Activated CD4-positive, CD25-positive, alpha-beta regulatory T cell treated with anti-CD3 and anti-CD28 coated beads, Interleukin-2, amount 50 U/mL, for 16 hours (primary cell): ENCODE results near the gene METTL4.
"Not testable (repeated sequence)": the region's sequence is repeated elsewhere in the genome, so short reads cannot be mapped to it uniquely, and the experiment has no call there.

Experiments
- DNase-seq: peaks from one replicate; pipeline ENCODE4 v3.0.0-alpha.2; 2020; ENCODE audit warnings: low read depth, low spot score

METTL4 gene

DNA sequence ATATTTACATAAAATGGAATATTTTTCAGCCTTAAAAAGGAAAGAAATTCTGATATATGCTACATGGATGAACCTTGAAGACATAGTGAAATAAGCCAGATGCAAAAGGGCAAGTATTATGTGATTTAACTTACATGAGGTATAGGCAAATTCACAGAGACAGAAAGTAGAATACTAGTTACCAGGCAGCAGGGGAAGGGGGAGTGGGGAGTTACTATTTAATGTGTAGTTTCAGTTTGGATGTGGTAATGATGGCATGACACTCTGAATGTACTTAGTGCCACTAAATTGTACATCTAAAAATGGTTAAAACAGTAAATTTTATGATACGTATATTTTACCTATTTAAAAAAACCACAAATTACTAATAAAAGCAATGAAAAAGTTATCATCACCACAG, 12.1 kb downstream of the METTL4 start:
- no peak for DNase-seq

DNA sequence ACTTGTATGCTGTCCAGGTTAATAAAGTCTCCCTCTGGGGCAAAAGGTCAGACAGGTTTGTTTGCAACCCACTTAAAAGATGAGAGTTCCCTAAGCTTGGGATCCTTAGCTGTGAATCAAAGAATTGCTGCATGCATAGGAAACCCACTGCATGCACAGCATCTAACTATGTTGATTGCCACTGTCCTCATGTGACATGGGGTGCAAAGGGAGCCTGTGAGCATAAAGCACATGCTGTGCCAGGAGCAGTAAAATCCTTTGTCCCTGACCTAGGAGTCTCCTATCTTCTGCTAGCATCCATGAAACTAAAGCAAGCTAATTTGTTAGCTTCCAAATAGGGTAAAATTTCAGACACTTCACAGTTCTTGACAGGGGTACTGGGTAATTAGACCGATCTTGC, 13.8 kb downstream of the METTL4 start:
- no peak for DNase-seq

- DNase-seq: no peak
These were observed 15.4 kb downstream of the METTL4 start for GRCh38 chr18:2555895-2556294.

- no peak for DNase-seq
These were observed 16.6 kb downstream of the METTL4 start for GRCh38 chr18:2554696-2555095.

DNA sequence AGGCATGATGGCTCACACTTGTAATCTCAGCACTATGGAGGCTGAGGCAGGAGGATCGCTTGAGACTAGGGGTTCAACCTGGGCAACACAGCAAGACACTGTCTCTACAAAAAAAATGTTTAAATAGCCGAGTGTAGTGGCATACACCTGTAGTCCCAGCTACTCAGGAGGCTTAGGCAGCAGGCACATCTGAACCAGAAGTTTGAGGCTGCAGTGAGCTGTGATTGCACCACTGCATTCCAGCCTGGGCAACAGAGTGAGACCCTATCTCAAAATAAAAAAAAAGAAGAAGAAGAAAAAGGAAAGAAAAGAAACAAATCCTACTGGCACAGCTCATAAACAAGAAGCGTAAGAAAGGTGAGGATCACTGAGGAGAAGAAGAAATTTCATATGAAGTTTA, 19.9 kb downstream of the METTL4 start:
- no peak for DNase-seq

DNA sequence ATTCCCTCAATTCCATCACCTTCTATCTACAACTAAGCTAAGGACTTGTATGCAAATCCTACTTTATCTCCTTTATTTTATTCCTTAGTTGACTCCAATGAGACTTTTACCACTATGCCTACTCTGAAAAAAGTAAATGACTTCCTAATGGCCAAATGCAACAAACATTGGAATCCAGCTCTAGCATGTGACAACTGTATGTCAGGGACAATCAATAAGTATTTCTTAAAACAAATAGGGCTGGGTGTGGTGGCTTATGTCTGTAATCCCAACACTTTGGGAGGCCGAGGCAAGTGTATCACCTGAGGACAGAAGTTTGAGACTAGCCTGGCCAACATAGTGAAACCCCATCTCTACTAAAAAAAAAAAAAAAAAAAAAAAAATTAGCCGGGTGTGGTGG, 21.8 kb downstream of the METTL4 start:
- DNase-seq: no peak

DNA sequence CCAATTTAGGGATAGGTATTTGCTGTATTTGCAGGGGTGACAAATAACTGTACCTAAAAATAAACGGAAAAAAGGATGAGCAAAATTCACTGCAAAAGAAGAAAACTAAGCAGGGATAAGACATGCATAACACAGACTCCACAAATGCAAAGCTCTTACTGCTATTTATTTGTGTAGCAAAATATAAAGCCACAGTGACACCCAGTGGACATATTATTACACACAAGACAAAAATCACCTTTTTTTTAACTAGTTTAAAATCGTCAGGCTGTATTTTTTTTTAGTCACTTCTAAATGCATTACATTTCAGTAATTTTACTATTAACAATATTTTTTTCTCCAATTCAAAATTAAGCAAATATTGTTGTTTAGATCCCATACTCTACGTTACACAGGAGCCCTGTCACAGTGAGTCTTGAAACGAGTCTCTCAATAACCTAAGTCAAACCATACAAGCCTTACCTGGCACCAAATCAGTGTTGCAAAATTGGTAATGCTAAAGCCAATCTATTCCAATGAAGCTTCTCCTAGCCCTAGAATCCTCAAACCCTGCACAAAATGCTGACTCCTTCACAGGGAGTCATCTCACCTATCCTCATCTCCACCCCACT, 23.7 kb downstream of the METTL4 start:
- no peak for DNase-seq

GRCh38 chr18:2545155-2545554, 26.1 kb downstream of the METTL4 start:
- no peak for DNase-seq

DNA sequence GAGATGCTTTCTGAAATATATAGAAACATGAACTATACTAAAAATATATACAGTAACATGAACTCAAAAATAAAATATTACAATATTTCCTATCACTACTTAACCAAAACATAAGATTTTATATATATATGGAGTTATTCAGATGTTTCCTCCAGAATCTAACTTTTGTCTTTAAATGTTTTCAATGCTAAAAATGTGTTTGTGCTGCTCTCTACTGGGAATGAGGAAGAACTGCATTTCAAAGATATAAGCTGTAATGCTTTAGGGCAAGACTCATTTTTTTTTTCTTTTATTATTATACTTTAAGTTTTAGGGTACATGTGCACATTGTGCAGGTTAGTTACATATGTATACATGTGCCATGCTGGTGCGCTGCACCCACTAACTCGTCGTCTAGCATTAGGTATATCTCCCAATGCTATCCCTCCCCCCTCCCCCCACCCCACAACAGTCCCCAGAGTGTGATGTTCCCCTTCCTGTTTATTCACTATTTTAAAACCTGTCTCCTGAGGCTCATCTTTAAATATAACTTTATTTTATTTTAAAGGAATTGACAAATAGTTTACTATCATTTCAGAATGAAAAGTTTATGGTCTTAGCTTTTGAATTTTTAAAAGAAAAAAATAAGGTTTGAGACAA, 29.3 kb downstream of the METTL4 start:
- not testable (repeated sequence) for DNase-seq

- no peak for DNase-seq
These were observed 30.7 kb downstream of the METTL4 start for GRCh38 chr18:2540575-2540974.

GRCh38 chr18:2538844-2539243, 32.5 kb downstream of the METTL4 start:
- DNase-seq: no peak

DNA sequence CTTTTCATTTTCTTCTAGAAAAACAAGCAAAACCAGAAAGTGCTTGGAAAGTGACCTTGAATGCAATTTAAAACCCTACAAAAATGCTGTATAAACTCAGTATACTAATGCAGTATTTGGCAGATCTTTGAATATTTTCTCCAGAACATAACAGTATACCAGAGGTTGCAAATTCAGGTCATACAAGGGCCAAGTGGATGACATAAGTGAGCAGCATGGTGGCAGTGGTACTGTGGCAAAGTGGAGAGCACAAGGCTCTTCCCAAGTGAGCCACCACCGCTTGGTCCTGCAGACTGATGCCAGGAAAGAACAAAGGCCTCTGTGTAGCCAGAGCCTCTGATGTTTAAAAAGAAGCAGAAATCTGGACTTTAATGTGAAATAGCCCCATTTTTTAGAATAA, 33.1 kb downstream of the METTL4 start:
- DNase-seq: no peak

GRCh38 chr18:2537296-2537695, 34.0 kb downstream of the METTL4 start:
- DNase-seq: no peak

GRCh38 chr18:2536493-2536892, 34.8 kb downstream of the METTL4 start:
- no peak for DNase-seq

GRCh38 chr18:2536063-2536462, 35.2 kb downstream of the METTL4 start:
- no peak for DNase-seq

- DNase-seq: no peak
These were observed 35.8 kb downstream of the METTL4 start for GRCh38 chr18:2535419-2535910.

DNA sequence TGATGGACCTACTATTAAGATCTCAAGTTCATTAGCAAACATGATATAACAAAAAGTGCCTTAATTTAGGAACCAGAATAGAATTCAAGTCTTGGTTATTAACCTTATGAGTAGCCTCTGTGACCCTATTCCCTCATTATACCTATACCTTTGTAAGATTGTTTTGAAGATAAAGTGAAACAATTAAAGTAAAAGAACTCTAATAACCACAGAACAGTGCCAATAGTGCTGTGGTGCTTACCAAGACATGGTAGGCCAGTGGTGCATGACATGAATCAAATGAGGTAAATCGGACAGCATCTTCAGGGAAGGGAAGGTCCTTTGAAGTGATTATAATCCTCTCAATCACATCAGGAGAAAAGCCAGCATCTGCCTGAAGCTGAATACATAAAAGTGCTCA, 36.4 kb downstream of the METTL4 start:
- DNase-seq: no peak

- no peak for DNase-seq
These were observed 38.5 kb downstream of the METTL4 start for GRCh38 chr18:2532797-2533196.

GRCh38 chr18:2531751-2532150, 39.6 kb downstream of the METTL4 start:
- DNase-seq: no peak

- no peak for DNase-seq
These were observed 42.2 kb downstream of the METTL4 start for GRCh38 chr18:2529154-2529553.

- DNase-seq: no peak
These were observed 45.0 kb downstream of the METTL4 start for GRCh38 chr18:2526329-2526728.

DNA sequence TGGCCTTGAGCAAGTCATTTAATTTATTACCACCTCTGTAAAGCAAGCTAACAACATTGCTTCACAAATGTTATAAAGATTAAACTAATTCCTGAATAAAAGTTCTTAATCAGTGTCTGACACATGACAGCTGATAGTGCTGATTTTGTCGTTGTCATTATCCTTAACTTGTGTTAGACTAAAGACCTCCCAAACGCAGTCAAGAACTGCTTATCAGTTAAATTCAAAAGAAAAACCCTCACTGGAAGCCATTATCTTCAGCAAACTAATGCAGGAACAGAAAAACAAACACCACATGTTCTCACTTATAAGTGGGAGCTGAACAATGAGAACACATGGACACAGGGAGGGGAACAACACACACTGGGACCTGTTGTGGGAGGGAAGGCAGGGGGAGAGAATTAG, 46.5 kb downstream of the METTL4 start:
- DNase-seq: not testable (repeated sequence)

DNA sequence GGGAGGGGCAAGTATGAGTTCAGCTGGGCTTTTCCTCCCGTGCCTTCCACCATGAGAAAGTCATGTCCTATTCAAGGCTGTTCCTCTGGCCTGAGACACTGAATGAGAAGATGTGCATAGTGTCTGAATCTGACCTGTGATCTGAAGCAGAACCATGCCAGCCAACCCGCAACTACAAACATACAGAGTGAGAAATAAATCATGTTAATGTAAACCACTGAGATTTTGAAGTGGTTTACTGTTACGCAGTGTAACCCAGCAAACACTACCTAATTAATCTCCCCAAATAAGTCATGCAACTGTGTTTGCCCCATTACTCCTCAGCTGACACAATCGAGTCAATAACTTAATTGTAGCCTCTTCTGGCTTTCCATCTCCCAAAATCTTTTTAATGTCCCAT, 49.2 kb downstream of the METTL4 start:
- DNase-seq: no peak

GRCh38 chr18:2518473-2518872, 52.8 kb downstream of the METTL4 start:
- DNase-seq: no peak
